GM23338 (cell line): ENCODE data around the gene CASQ2. TPM values are rescaled to one million over a fixed set of nuclear protein-coding genes. Genes with fewer than 3 reads are reported as not detected.

Experiments used
- ATAC-seq: fragments of 200-7000 bp; cut with Tn5 transposase; 3 replicates; pipeline ENCODE4 v1.9.1; 2020
- DNase-seq: peaks from one replicate; pipeline ENCODE4 v3.0.0-alpha.2; 2015; ENCODE audit warnings: low spot score
- H2AFZ ChIP-seq: fragments of 200-600 bp; sonication (generic); 2 replicates; pipeline ENCODE4 v1.8.0; 2016; ENCODE audit warnings: antibody characterized with exemption, mild to moderate bottlenecking, moderate library complexity
- H3F3A ChIP-seq: fragments of 200-600 bp; sonication (generic); replicated peaks from 2 replicates; pipeline ENCODE4 v1.8.0; 2017; ENCODE audit warnings: antibody characterized with exemption, mixed run types, low read depth
- H3K27ac ChIP-seq: fragments of 200-600 bp; sonication (generic); 2 replicates; pipeline ENCODE4 v1.6.1; 2016; ENCODE audit warnings: low read depth
- H3K27me3 ChIP-seq: fragments of 200-600 bp; sonication (generic); 2 replicates; pipeline ENCODE4 v1.8.0; 2016; ENCODE audit warnings: mild to moderate bottlenecking, mixed run types, moderate library complexity; ENCODE audit not compliant: insufficient read depth
- H3K36me3 ChIP-seq: fragments of 200-600 bp; sonication (generic); 2 replicates; pipeline ENCODE4 v1.8.0; 2016; ENCODE audit warnings: mild to moderate bottlenecking; ENCODE audit not compliant: insufficient read depth
- H3K4me1 ChIP-seq: fragments of 200-600 bp; sonication (generic); 2 replicates; pipeline ENCODE4 v1.8.0; 2016; ENCODE audit warnings: mild to moderate bottlenecking, moderate library complexity; ENCODE audit not compliant: insufficient read depth
- H3K4me2 ChIP-seq: fragments of 200-600 bp; sonication (generic); 2 replicates; pipeline ENCODE4 v1.7.1; 2017; ENCODE audit warnings: mixed run types
- H3K4me3 ChIP-seq: fragments of 200-600 bp; sonication (generic); 2 replicates; pipeline ENCODE4 v1.6.1; 2016; ENCODE audit warnings: mixed run types
- H3K79me2 ChIP-seq: fragments of 200-600 bp; sonication (generic); replicated peaks from 2 replicates; pipeline ENCODE4 v1.8.0; 2017; ENCODE audit warnings: mild to moderate bottlenecking; ENCODE audit not compliant: insufficient read depth
- H3K9me2 ChIP-seq: fragments of 200-600 bp; sonication (generic); 2 replicates; pipeline ENCODE4 v1.8.0; 2017; ENCODE audit not compliant: insufficient read depth
- H4K20me1 ChIP-seq: fragments of 200-600 bp; sonication (generic); replicated peaks from 2 replicates; pipeline ENCODE4 v1.8.0; 2017; ENCODE audit warnings: mild to moderate bottlenecking; ENCODE audit not compliant: insufficient read depth
- H3K27ac Mint-ChIP-seq: 2 replicates; pipeline ENCODE4 v1.8.0; 2020; ENCODE audit warnings: inconsistent platforms, mild to moderate bottlenecking, moderate library complexity, mixed read lengths
- H3K27me3 Mint-ChIP-seq: 3 replicates; pipeline ENCODE4 v1.8.0; 2022; ENCODE audit warnings: low read depth, mild to moderate bottlenecking, moderate library complexity, mixed read lengths, inconsistent platforms; ENCODE audit not compliant: insufficient read depth, poor library complexity
- H3K36me3 Mint-ChIP-seq: 3 replicates; pipeline ENCODE4 v1.8.0; 2021; ENCODE audit warnings: low read depth, mild to moderate bottlenecking, inconsistent platforms, moderate library complexity, mixed read lengths
- H3K4me1 Mint-ChIP-seq: 3 replicates; pipeline ENCODE4 v1.8.0; 2020; ENCODE audit warnings: mild to moderate bottlenecking, inconsistent platforms, mixed read lengths
- H3K4me3 Mint-ChIP-seq: 3 replicates; pipeline ENCODE4 v1.8.0; 2021; ENCODE audit warnings: moderate library complexity, mild to moderate bottlenecking, inconsistent platforms, mixed read lengths
- H3K9me3 Mint-ChIP-seq: 3 replicates; pipeline ENCODE4 v1.8.0; 2020; ENCODE audit warnings: moderate library complexity, mild to moderate bottlenecking, inconsistent platforms, mixed read lengths
- CREB1 ChIP-seq: fragments of 250-450 bp; sonication (Bioruptor Pico); IDR thresholded peaks from 2 replicates; pipeline ENCODE4 v1.5.0; 2020; ENCODE audit warnings: low read depth, mild to moderate bottlenecking, moderate library complexity
- CTCF ChIP-seq, 2 experiments: fragments of 200-600 bp in 1 of 2; sonication (generic) in 1 of 2; conservative IDR thresholded peaks; 2 replicates each; pipeline versions ENCODE4 v1.5.1 to v1.6.1; 2016 to 2017; ENCODE audit warnings: antibody characterized with exemption in 2 of 2, low read depth in 2 of 2, mild to moderate bottlenecking in 2 of 2, moderate library complexity in 1 of 2
- ETS1 ChIP-seq: IDR thresholded peaks from 2 replicates; pipeline ENCODE4 v1.6.1; 2016; ENCODE audit warnings: antibody characterized with exemption
- EZH2 ChIP-seq: fragments of 200-600 bp; sonication (generic); IDR thresholded peaks from one replicate; pipeline ENCODE4 v1.8.0; 2017; ENCODE audit warnings: antibody characterized with exemption, mild to moderate bottlenecking, low read depth; ENCODE audit not compliant: unreplicated experiment
- EZH2phosphoT487 ChIP-seq: fragments of 200-600 bp; sonication (generic); IDR thresholded peaks from one replicate; pipeline ENCODE4 v1.8.1; 2018; ENCODE audit warnings: antibody characterized with exemption; ENCODE audit not compliant: unreplicated experiment
- JUNB ChIP-seq: IDR thresholded peaks from one replicate; pipeline ENCODE4 v1.6.1; 2016; ENCODE audit warnings: antibody characterized with exemption; ENCODE audit not compliant: unreplicated experiment
- NANOG ChIP-seq: IDR thresholded peaks from 2 replicates; pipeline ENCODE4 v1.6.1; 2016; ENCODE audit warnings: antibody characterized with exemption, borderline replicate concordance
- POLR2AphosphoS5 ChIP-seq: IDR thresholded peaks from 2 replicates; pipeline ENCODE4 v1.6.1; 2016; ENCODE audit warnings: antibody characterized with exemption, low read depth
- REST ChIP-seq: IDR thresholded peaks from one replicate; pipeline ENCODE4 v1.6.1; 2018; ENCODE audit warnings: antibody characterized with exemption; ENCODE audit not compliant: unreplicated experiment
- STAT1 ChIP-seq: IDR thresholded peaks from one replicate; pipeline ENCODE4 v1.6.1; 2016; ENCODE audit warnings: antibody characterized with exemption; ENCODE audit not compliant: unreplicated experiment
- ZNF114 ChIP-seq: fragments of 250-450 bp; sonication (Bioruptor Pico); IDR thresholded peaks from 2 replicates; pipeline ENCODE4 v1.5.0; 2020; ENCODE audit warnings: mild to moderate bottlenecking, moderate library complexity
- ZNF331 ChIP-seq: fragments of 250-450 bp; sonication (Bioruptor Pico); IDR thresholded peaks from 2 replicates; pipeline ENCODE4 v1.5.0; 2020; ENCODE audit warnings: low read depth, mild to moderate bottlenecking, moderate library complexity
- ZNF462 ChIP-seq: fragments of 250-450 bp; sonication (Bioruptor Pico); IDR thresholded peaks from 2 replicates; pipeline ENCODE4 v1.5.0; 2020; ENCODE audit warnings: mild to moderate bottlenecking, moderate library complexity
- polyA plus RNA-seq: library from polyadenylated mRNA; unstranded; fragments of >200 nt; fragmentation: Nextera tagmentation; extraction: Ambion mirVana; gene quantifications from 2 replicates; pipeline ENCODE4 v1.2.1, GENCODE V29; 2016
- total RNA-seq: library from RNA; depleted of rRNA; stranded (reverse); fragments of >200 nt; shearing (Covaris generic); gene quantifications from 2 replicates; pipeline ENCODE4 v1.2.3, GENCODE V29; 2014

CASQ2 gene
- total and polyA plus RNA-seq, 2 experiments from 2014 or later, result not detected

- Mint-ChIP-seq H3K36me3 (peaks cover 3% of the 10 kb centered on the region; the same call in 1 of the 3 replicates), H3K9me3 (peaks cover 3% of the 10 kb centered on the region; the same call in 2 of the 3 replicates), H3K27ac (no peak overlapping the region), H3K27me3 (no peaks in the 10 kb centered on the region), H3K4me3 (no peak overlapping the region), H3K4me1 (no peaks in the 10 kb centered on the region)
- no peaks in the 10 kb centered on the region for H3K27me3 ChIP-seq
- H3K79me2 ChIP-seq, result no peaks in the 10 kb centered on the region
- ATAC-seq (no peak), DNase-seq (no peak)
- H3K4me3 ChIP-seq, result no peak overlapping the region
- no peak overlapping the region for H2AFZ ChIP-seq
- H3K27ac ChIP-seq, result no peak overlapping the region
- no peaks in the 10 kb centered on the region for H3K36me3 ChIP-seq
- H3K4me1 ChIP-seq, result no peaks in the 10 kb centered on the region
- H3K9me2 ChIP-seq, result no peaks in the 10 kb centered on the region
- no peak overlapping the region for H3K4me2 ChIP-seq
- no peak for TF ChIP-seq NANOG
- no peak for TF ChIP-seq ZNF114 (CRISPR knock-in tag)
- no peak for TF ChIP-seq CTCF (conservative IDR thresholded peaks at IDR 0.05; ENCODE audit: low read depth in 2 of 2)
- TF ChIP-seq POLR2AphosphoS5, result no peak
- no peak for TF ChIP-seq ZNF331 (CRISPR knock-in tag)
- no peak for TF ChIP-seq ETS1
- no peak for TF ChIP-seq JUNB
- no peak for TF ChIP-seq REST
- TF ChIP-seq ZNF462 (CRISPR knock-in tag), result no peak
- TF ChIP-seq EZH2phosphoT487, result no peak
- no peak for TF ChIP-seq STAT1
- TF ChIP-seq EZH2, result no peak
- TF ChIP-seq CREB1 (CRISPR knock-in tag), result no peak
- no peaks in the 10 kb centered on the region for H3F3A ChIP-seq
- no peaks in the 10 kb centered on the region for H4K20me1 ChIP-seq
Measured at GRCh38 chr1:115781851-115782250, 13.3 kb upstream of the CASQ2 start.
